Mesothelial cell of epicardium (in vitro differentiated cells): ENCODE data around the gene RBM19. TPM values are rescaled to one million over a fixed set of nuclear protein-coding genes. Genes with fewer than 3 reads are reported as not detected.

Experiments used
- DNase-seq, 2 experiments: peaks; one replicate each; pipeline ENCODE4 v3.0.0; 2021; ENCODE audit warnings: low spot score in 2 of 2; ENCODE audit not compliant: unreplicated experiment in 2 of 2
- H3K27ac Mint-ChIP-seq: 2 replicates; pipeline ENCODE4 v1.8.0; 2021; ENCODE audit warnings: mixed read lengths
- H3K27me3 Mint-ChIP-seq: 2 replicates; pipeline ENCODE4 v1.8.0; 2021; ENCODE audit warnings: low read depth, mixed read lengths
- H3K36me3 Mint-ChIP-seq: 2 replicates; pipeline ENCODE4 v1.8.0; 2021; ENCODE audit warnings: mixed read lengths
- H3K4me1 Mint-ChIP-seq: 2 replicates; pipeline ENCODE4 v1.8.0; 2021; ENCODE audit warnings: mixed read lengths
- H3K4me3 Mint-ChIP-seq: 2 replicates; pipeline ENCODE4 v1.8.0; 2021; ENCODE audit warnings: mild to moderate bottlenecking, moderate library complexity, mixed read lengths
- H3K9me3 Mint-ChIP-seq: 2 replicates; pipeline ENCODE4 v1.8.0; 2021; ENCODE audit warnings: mixed read lengths
- total RNA-seq: library from RNA; stranded (reverse); gene quantifications from 3 replicates; pipeline ENCODE4 v1.2.1, GENCODE V29; 2021
- TF ChIP-seq, protein P1 (sequence below): fragments of 200-600 bp; sonication (generic); IDR thresholded peaks from one replicate; pipeline ENCODE4 v1.5.0; 2021; ENCODE audit warnings: antibody characterized with exemption; ENCODE audit not compliant: unreplicated experiment

RBM19 gene, protein sequence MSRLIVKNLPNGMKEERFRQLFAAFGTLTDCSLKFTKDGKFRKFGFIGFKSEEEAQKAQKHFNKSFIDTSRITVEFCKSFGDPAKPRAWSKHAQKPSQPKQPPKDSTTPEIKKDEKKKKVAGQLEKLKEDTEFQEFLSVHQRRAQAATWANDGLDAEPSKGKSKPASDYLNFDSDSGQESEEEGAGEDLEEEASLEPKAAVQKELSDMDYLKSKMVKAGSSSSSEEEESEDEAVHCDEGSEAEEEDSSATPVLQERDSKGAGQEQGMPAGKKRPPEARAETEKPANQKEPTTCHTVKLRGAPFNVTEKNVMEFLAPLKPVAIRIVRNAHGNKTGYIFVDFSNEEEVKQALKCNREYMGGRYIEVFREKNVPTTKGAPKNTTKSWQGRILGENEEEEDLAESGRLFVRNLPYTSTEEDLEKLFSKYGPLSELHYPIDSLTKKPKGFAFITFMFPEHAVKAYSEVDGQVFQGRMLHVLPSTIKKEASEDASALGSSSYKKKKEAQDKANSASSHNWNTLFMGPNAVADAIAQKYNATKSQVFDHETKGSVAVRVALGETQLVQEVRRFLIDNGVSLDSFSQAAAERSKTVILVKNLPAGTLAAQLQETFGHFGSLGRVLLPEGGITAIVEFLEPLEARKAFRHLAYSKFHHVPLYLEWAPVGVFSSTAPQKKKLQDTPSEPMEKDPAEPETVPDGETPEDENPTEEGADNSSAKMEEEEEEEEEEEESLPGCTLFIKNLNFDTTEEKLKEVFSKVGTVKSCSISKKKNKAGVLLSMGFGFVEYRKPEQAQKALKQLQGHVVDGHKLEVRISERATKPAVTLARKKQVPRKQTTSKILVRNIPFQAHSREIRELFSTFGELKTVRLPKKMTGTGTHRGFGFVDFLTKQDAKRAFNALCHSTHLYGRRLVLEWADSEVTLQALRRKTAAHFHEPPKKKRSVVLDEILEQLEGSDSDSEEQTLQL
- total RNA-seq, result 42.7 to 43.4 TPM (median 43.3 TPM) in 3 replicates

DNA sequence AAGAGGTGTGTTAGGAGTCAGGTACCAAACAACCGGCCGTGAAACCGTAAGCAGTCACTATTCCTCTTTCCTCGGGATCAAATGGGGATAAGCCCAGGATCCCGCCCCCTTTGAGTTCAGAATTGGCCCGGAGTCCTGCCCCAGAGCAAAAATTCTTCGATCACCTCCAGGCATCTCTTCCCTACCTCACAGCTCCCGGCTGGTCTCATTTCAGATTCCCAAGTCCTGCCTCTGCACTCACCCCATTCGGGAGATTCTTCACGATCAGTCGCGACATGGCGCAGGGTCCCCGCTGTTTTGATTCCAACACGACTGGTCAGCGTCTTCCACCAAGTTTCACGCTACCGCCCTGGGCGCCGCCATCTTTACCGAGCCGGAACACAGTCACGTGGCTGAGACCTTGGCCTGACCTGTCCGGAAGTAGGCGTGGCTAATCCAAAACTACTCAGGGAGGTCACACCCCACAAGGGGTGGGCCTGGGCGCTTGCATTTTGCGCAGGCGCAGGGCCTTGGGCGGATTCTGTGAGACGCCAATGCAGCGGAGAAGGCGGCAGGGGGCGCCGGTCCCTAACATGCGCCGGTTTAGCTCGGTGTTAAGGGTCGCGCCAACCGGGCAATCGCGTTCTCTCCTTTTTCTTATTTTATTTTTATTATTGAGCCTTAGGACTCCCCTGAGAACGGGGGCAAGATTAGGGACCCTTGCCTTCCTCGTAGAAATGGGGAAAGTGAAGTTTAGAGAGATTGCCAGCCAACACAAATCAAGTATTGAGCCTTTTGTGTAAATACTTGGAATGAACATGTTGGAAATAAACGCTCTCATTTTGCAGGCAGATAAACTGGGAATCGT lies at the start of gene RBM19:
TSS of gene RBM19 (minus strand) at position 375 of the 847 bp plus-strand sequence. CDS start at position 277, 98 bp downstream.
- TF ChIP-seq, protein P1, sequence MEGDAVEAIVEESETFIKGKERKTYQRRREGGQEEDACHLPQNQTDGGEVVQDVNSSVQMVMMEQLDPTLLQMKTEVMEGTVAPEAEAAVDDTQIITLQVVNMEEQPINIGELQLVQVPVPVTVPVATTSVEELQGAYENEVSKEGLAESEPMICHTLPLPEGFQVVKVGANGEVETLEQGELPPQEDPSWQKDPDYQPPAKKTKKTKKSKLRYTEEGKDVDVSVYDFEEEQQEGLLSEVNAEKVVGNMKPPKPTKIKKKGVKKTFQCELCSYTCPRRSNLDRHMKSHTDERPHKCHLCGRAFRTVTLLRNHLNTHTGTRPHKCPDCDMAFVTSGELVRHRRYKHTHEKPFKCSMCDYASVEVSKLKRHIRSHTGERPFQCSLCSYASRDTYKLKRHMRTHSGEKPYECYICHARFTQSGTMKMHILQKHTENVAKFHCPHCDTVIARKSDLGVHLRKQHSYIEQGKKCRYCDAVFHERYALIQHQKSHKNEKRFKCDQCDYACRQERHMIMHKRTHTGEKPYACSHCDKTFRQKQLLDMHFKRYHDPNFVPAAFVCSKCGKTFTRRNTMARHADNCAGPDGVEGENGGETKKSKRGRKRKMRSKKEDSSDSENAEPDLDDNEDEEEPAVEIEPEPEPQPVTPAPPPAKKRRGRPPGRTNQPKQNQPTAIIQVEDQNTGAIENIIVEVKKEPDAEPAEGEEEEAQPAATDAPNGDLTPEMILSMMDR, result peak; percentile 80
- peaks cover 24% of the 10 kb centered on the region for H3K27me3 Mint-ChIP-seq
- peaks cover 7% of the 10 kb centered on the region for H3K36me3 Mint-ChIP-seq
- peak within 1 kb of the TSS; percentile 97 for H3K27ac Mint-ChIP-seq
- peak; percentile 91 to 97 for DNase-seq
- peak within 1 kb of the TSS; percentile 96 for H3K4me3 Mint-ChIP-seq
- H3K4me1 Mint-ChIP-seq, result peaks cover 22% of the 10 kb centered on the region
- H3K9me3 Mint-ChIP-seq, result no peaks in the 10 kb centered on the region

DNA sequence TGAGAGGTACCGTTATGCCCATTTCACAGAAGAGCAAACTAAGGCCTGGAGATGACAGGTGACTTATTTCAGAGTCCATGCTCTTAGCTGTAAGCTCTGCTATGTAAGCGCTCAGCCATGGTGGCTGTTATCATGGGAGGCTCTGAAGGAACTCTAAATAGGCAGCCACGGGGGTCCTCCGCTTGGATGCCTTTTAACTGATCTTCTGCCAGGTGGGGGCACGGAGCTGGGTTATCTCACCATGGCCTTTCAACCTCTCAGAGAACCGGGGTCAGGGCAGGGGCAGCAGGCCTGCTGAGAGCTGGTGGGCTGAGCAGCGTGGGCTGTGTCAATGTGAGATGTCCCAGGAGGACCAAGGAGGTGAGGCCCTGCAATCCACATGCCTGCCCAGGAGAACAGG lies 49.7 kb upstream of the RBM19 start:
- no peaks in the 10 kb centered on the region for H3K36me3 Mint-ChIP-seq
- peaks cover 52% of the 10 kb centered on the region for H3K27me3 Mint-ChIP-seq

DNA sequence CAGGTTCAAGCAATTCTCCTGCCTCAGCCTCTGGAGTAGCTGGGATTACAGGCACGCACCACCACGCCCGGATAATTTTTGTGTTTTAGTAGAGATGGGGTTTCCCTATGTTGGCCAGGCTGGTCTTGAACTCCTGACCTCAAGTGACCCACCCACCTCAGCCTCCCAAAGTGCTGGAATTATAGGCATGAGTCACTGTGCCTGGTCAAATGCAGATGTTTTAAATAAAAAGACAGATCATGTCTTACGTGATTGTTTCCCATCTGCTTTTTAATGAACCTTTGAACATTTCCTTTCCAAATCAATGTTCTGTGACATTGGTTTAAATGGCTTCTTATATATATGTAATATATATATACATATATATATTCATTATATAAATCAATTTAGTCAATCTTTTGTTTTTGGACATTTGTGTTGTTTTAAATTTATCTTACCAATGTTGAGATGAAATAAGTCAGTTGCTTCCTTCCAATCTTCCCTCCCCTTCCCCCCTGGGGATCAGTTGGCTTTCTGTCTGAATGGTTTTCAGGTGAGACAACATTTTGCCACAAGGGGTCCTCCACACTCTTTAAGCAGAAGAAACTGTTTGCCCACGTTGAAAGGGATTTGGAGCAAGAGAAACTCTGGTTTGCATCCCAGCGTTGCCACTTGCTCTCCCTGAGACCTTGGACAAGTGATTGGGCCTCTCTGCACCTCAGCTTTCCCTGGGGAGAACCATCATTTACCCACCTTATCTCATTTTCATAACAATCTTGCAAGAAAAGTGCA lies 47.6 kb upstream of the RBM19 start:
- Mint-ChIP-seq H3K27me3 (peaks cover 50% of the 10 kb centered on the region), H3K4me1 (no peaks in the 10 kb centered on the region)

More for the DNA sequence above, 49.7 kb upstream of the RBM19 start:
- H3K4me3 Mint-ChIP-seq, result no peak overlapping the region
- no peak overlapping the region for H3K27ac Mint-ChIP-seq
- H3K9me3 Mint-ChIP-seq, result no peaks in the 10 kb centered on the region
- H3K4me1 Mint-ChIP-seq, result no peaks in the 10 kb centered on the region
- no peak for DNase-seq
- TF ChIP-seq, protein P1, result no peak

DNA sequence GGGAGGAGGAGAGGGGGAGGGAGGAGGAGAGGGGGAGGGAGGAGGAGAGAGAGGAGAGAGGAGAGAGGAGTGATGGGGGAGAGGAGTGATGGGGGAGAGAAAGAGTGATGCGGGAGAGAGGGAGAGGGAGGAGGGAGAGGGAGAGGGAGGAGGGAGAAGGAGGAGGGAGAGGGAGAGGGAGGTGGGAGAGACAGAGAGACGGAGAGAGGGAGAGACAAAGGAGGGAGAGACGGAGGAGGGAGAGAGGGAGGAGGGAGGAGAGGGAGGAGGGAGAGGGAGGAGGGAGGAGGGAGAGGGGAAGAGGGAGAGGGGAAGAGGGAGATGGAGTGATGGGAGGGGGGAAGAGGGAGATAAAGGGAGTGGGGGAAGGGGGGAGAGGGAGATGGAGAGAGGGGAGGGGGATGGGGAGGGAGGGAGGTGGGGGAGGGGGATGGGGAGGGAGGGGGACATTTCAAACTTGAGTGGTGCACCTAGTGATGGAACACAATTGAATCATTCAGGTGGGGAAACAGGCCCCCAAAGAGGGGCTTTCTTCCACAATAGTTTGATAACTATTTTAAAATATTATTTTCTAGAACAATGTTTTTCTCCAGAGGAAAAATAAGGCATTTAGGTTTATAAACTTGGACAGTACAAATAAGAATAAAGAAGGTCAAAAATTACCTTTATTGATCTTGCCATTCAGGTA lies 46.8 kb upstream of the RBM19 start:
- H3K4me1 Mint-ChIP-seq, result no peaks in the 10 kb centered on the region
- H3K9me3 Mint-ChIP-seq, result no peaks in the 10 kb centered on the region
- H3K27ac Mint-ChIP-seq, result no peak overlapping the region
- DNase-seq, result no peak
- H3K36me3 Mint-ChIP-seq, result no peaks in the 10 kb centered on the region
- H3K4me3 Mint-ChIP-seq, result no peak overlapping the region
- TF ChIP-seq, protein P1, result no peak
- H3K27me3 Mint-ChIP-seq, result peaks cover 52% of the 10 kb centered on the region

More for the DNA sequence above, 47.6 kb upstream of the RBM19 start:
- DNase-seq, result no peak
- TF ChIP-seq, protein P1, result peak; percentile 31
- no peak overlapping the region for H3K4me3 Mint-ChIP-seq
- H3K36me3 Mint-ChIP-seq, result no peaks in the 10 kb centered on the region
- H3K27ac Mint-ChIP-seq, result no peak overlapping the region
- H3K9me3 Mint-ChIP-seq, result no peaks in the 10 kb centered on the region
